HPDE6-E6E7 (cell line): Measurements from ENCODE around the gene SLC46A1.

Source experiments
- DNase-seq: peaks from one replicate; pipeline ENCODE4 v3.0.0; 2011; ENCODE audit warnings: missing footprints; ENCODE audit errors: extremely low spot score

SLC46A1 gene

GRCh38 chr17:28404007-28404406, 2.0 kb downstream of the SLC46A1 start:
- DNase-seq: no peak

GRCh38 chr17:28402844-28403243, 3.2 kb downstream of the SLC46A1 start:
- no peak for DNase-seq

GRCh38 chr17:28402224-28402630, 3.8 kb downstream of the SLC46A1 start:
- no peak for DNase-seq

GRCh38 chr17:28399808-28400207, 6.2 kb downstream of the SLC46A1 start:
- no peak for DNase-seq

GRCh38 chr17:28398280-28398981, 7.6 kb downstream of the SLC46A1 start:
- DNase-seq: no peak

GRCh38 chr17:28397687-28398279, 8.2 kb downstream of the SLC46A1 start:
- no peak for DNase-seq

- DNase-seq: no peak
Measured at GRCh38 chr17:28397275-28397674, 8.7 kb downstream of the SLC46A1 start.

- DNase-seq: no peak
Measured at GRCh38 chr17:28396635-28397239, 9.3 kb downstream of the SLC46A1 start.

- DNase-seq: no peak
Measured at GRCh38 chr17:28395968-28396367, 10.0 kb downstream of the SLC46A1 start.

- no peak for DNase-seq
Measured at GRCh38 chr17:28395426-28395825, 10.6 kb downstream of the SLC46A1 start.

GRCh38 chr17:28394337-28395116, 11.5 kb downstream of the SLC46A1 start:
- no peak for DNase-seq

- DNase-seq: no peak
Measured at GRCh38 chr17:28392491-28392890, 13.5 kb downstream of the SLC46A1 start.

GRCh38 chr17:28391401-28391800, 14.6 kb downstream of the SLC46A1 start:
- DNase-seq: no peak

- DNase-seq: no peak
Measured at GRCh38 chr17:28390984-28391383, 15.0 kb downstream of the SLC46A1 start.

GRCh38 chr17:28390563-28390962, 15.4 kb downstream of the SLC46A1 start:
- DNase-seq: no peak

- no peak for DNase-seq
Measured at GRCh38 chr17:28390141-28390540, 15.9 kb downstream of the SLC46A1 start.

GRCh38 chr17:28388106-28388505, 17.9 kb downstream of the SLC46A1 start:
- no peak for DNase-seq

- DNase-seq: no peak
Measured at GRCh38 chr17:28386391-28386790, 19.6 kb downstream of the SLC46A1 start.

- no peak for DNase-seq
Measured at GRCh38 chr17:28385406-28385805, 20.6 kb downstream of the SLC46A1 start.

- no peak for DNase-seq
Measured at GRCh38 chr17:28385037-28385400, 21.0 kb downstream of the SLC46A1 start.

GRCh38 chr17:28384281-28385036, 21.6 kb downstream of the SLC46A1 start:
- DNase-seq: no peak
